ENCODE results near the gene LCE2A.
"Not testable (repeated sequence)": the region's sequence is repeated elsewhere in the genome, so short reads cannot be mapped to it uniquely, and the experiment has no call there.

The LCE2A gene, protein sequence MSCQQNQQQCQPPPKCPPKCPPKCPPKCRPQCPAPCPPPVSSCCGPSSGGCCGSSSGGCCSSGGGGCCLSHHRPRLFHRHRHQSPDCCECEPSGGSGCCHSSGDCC

DNA sequence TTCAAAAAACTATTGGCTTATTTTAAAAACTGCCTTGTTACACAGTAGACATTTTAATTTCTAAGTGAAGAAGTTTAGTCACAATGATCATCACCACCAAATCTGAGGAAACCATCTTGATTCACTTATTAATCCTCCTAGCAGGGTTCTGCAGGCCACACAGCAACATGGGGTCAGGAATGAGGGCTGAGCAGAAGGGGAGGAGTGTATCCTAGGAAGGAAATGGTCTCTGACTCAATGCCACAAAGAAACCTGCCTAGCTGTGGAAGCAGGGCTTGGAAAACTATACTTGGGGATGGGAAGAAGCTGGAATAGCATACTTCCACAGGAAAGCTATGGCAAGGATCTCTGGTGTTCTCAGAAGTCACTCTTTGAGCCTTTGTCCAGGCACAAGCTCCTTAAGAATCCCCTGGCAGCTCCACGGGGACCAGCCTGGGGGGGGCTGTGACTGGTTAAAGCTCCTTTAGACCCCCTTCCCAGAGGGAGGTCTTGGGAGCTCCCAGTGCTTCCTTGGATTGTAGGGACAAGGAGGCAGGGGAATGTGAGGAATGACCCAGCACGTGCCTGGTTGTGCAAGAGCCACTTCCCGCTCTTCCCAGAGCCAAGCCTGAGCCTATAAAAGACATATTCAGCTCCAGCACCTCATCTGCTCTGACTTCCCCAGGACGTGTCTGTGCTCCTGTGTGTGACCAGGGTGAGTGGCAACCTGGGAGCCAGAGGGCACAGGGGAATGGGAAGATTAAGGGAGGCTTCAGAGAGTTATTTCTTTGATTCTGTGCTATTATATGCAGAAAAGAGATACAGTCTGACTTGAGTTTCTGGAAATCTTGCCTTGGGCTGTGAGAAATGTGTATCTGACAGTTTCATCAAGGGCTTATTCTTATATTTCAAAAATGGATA is at the start of gene LCE2A:
LCE2A (plus strand) TSS at position 645 of the 900 bp plus-strand sequence. CDS start 557 bp downstream, outside the sequence.
- no peak for DNase-seq

- DNase-seq, result peak; percentile 59
Measured at GRCh38 chr1:152654110-152654509, 44.0 kb upstream of the LCE2A start.

DNA sequence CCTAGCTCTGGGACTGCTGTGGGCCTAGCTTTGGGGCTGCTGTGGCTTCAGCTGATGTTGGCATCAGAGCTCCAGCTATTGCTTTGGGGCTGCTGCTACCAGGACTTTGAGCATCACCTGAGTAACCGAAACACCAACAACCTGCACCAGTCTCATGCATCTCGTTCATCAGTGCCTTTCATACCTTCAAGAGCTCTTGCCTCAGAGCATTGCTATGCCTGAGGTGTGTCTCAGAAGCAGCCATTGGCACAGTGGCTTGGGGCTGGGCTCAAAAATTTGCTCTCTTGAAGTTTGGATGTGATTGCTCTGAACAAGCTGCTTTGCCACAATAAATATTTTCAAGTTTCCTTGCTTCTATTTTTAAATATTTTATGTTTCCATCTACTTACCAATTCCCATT is 41.7 kb upstream of the LCE2A start:
- no peak for DNase-seq

DNA sequence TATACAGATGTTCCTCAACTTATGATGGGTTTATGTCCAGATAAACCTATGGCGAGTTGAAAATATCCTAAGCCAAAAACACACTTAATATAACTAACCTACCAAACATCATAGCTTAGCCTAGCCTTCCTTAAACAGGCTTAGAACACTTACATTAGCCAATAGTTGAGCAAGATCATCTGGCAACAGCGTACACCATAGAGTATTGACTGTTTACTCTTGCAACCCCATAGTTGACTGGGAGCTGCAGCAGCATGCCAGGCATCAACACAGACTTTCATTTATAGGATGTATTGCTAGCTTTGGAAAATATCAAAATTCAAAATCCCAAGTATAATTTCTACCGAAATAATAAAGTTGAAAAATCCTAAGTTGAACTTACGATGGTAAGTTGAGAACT is 40.5 kb upstream of the LCE2A start:
- no peak for DNase-seq

DNA sequence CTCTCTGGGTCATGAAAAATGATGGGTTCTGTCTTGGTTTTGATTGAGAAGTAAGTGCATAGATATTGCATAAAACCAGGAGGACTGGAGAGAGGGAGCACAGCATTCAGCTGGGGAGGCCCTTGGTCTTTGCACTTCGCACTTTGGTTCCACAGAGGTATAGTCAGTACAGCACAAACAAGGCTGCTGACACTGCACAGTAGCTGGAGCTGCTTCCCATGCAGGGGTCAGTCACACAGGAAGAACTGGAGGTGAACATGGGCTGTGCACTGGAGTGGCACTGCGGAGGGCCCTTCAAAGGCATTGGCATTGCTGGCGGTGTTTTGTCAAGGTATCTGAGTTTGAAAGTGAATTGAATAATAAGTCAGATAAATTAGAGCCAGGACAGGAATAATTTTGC is 39.5 kb upstream of the LCE2A start:
- DNase-seq, result no peak

GRCh38 chr1:152663098-152663497 is 35.0 kb upstream of the LCE2A start, which contains the start of gene LCE2D:
Gene LCE2D (plus strand): TSS chr1:152663380. CDS start chr1:152664106, 726 bp downstream.
- DNase-seq, result no peak

- not testable (repeated sequence) for DNase-seq
Measured at GRCh38 chr1:152666171-152666570, 32.0 kb upstream of the LCE2A start.

DNA sequence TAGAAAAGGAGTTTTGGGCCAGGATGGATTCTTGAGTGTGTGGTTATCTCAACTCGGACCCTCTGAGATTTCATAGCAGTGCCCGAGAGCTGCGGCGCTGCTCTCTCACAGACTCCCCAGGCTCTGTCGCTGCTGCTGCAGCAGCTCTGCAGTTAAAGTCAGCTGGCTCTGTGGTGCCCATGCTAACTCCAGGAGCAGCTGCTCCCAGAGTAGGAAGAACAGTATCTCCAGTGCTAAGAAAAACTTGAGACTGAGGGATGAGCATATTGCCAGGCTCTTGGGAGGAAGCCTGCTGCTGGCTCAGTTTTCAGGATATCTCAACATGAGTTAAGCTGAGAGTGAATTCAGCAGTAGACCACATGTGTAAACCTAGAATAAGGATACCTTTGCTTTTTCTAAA is 30.5 kb upstream of the LCE2A start:
- DNase-seq, result no peak

DNA sequence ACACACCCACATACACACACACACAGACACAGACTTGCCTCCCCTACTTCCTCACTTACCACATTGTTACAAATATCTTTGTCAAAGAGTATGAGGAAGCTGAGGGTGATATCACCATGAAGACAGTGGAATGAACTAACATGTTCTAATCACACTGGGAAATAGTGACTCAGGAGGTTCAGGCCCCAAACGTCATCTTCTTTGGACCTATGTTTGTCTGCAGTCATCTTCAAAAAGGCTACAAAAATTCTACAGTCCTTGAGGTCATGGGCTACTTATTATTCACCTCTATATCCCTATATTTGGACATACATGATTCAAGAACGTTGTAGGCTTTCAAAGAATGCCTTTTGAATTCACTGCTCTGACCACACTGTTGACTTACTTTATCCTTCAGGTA is 25.1 kb upstream of the LCE2A start:
- DNase-seq, result no peak

GRCh38 chr1:152674983-152675382 is 23.2 kb upstream of the LCE2A start, which contains the start of gene LCE2C:
Gene LCE2C (plus strand): TSS chr1:152675279. CDS start chr1:152676016, 737 bp downstream.
- not testable (repeated sequence) for DNase-seq

- no peak for DNase-seq
Measured at GRCh38 chr1:152679459-152679858, 18.7 kb upstream of the LCE2A start.

DNA sequence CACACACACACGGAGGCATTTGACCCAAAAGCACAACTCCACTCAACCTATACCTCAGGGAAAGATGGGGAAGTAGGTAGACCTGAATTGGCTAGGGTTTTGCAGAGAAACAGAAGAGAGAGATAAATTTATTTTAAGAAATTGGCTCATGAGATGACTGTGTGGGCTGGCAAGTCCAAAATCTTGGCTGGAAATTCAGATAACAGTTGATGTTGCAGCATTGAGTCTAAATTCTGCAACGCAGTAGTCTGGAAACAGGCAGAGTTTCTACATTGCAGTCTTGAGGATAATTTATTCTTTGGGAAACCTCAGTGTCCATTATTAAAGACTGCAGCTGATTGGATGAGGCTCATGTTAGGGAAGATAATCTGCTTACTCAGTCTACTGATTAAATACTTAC is 16.5 kb upstream of the LCE2A start:
- DNase-seq, result no peak

- DNase-seq, result no peak
Measured at GRCh38 chr1:152683846-152684245, 14.3 kb upstream of the LCE2A start.

DNA sequence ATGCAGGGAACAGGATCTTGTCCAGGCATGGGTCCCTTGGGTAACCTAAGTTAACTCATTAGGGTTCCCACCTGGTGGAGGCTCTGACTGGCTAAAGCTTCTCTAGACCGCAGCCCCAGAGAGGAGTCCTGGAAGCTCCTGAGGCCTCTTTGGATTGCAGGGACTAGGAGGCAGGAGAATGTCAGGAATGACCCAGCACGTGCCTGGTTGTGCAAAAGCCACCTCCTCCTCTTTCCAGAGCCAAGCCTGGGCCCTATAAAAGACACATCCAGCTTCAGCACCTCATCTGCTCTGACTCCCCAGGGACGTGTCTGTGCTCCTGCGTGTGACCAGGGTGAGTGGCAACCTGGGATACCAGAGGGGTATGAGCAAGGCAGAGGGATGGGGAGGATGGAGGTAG is 12.3 kb upstream of the LCE2A start, which contains the start of gene LCE2B:
LCE2B (plus strand) TSS at position 301 of the 400 bp plus-strand sequence. CDS start 721 bp downstream, outside the sequence.
- not testable (repeated sequence) for DNase-seq

DNA sequence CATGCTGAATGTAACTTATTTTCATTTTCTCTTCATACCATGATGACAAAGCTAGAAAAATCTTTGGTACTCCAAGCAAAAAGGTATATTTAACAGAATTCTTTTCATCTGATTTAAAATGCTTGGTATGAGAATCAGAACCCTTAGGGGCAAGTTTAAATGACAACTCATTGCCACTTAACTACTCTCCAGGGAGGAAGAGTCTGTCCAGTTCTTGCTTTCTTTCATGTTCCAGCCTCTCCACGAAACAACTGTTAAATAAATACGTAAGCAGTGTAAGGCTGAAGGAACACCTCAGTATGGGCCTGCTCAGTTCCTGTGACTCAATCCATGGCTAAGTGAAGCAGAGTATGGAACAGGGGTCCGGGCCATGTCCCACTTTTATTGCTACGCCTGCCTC is 1.6 kb downstream of the LCE2A start:
- no peak for DNase-seq

- DNase-seq, result no peak
Measured at GRCh38 chr1:152707860-152708259, 9.7 kb downstream of the LCE2A start, which contains the start of gene LCE4A. Gene LCE4A (plus strand): TSS chr1:152708160. CDS start chr1:152709076, 916 bp downstream.

GRCh38 chr1:152718238-152718637 is 20.1 kb downstream of the LCE2A start:
- no peak for DNase-seq

DNA sequence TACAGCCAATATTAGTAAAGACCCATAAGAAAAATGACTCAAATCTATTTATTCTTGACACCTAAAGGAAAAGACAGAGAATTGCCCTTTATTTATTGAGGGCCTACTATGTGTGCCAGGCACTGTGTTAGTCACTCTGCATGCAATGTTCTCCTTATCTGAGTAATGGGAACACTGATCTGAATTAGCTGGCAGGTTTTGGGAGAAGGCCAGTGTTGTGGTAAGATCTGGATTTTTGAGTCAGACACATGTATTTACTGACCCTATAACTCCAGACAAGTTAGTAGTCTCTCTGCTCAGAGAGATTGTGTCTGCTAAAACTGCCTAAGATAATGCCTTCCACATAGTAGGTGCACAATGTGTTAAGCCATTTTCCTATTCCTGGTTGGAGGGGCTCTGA is 27.1 kb downstream of the LCE2A start:
- DNase-seq, result no peak

DNA sequence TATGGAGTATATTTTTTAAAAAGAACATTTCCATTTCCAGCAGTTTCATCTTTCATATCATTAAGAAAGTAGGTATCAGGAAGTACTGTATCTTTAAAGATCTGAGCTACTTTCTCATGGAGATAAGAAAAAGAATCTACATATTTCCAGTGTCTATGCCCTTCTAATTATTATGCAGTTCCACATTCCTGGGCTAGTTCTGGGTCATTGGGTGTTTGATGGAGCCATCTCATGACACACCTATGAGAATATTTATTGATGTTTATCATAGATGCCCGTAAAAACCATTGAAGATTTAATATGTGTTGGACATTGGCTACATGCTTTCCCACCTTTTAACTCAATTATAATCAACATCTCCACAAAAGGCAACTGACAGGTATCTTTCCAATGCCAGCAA is 30.8 kb downstream of the LCE2A start:
- no peak for DNase-seq

DNA sequence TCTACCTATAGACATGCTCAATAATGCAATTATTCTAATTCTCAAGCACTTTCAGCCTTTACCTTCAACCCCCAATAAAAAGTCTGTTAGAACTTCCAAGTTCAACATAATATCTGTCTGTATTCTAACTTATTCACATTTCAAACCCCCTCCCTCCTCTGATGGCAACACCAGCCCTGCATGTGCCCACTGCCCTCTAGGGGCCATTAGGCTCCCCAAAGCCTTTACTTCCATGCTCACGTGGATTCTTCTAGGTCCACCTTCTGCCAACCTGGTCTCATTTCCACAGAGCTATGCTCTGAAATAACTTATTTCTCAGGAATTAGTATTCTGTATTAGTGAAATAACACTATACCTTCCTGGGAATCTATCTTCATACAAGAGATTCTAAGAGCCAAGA is 37.5 kb downstream of the LCE2A start:
- DNase-seq, result no peak

- no peak for DNase-seq
Measured at GRCh38 chr1:152737997-152738396, 39.9 kb downstream of the LCE2A start.

GRCh38 chr1:152739841-152740240 is 41.7 kb downstream of the LCE2A start:
- no peak for DNase-seq

GRCh38 chr1:152741656-152742055 is 43.5 kb downstream of the LCE2A start:
- no peak for DNase-seq

Data from right forelimb (tissue), 1 donor.